ENCODE measurements around the gene ACYP2. TPM values are rescaled to one million over a fixed set of nuclear protein-coding genes. Genes with fewer than 3 reads are reported as not detected.
"Not testable (repeated sequence)": the region's sequence is repeated elsewhere in the genome, so short reads cannot be mapped to it uniquely, and the experiment has no call there.

The ACYP2 gene
- polyA plus RNA-seq, 2 donors: 12.6 to 14.1 TPM

DNA sequence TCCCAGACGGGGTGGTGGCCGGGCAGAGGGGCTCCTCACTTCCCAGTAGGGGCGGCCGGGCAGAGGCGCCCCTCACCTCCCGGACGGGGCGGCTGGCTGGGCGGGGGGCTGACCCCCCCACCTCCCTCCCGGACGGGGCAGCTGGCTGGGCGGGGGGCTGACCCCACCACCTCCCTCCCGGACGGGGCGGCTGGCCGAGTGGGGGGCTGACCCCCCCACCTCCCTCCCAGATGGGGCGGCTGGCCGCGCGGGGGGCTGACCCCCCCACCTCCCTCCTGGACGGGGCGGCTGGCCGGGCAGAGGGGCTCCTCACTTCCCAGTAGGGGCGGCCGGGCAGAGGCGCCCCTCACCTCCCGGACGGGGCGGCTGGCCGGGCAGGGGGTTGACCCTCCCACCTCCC, 20.0 kb upstream of the ACYP2 start:
- not testable (repeated sequence) for H3K4me1 ChIP-seq (ENCODE audit: control insufficient read depth in 2 of 2, insufficient read depth in 2 of 2, low read length in 1 of 2); H3K36me3 ChIP-seq (ENCODE audit: control insufficient read depth in 2 of 2, insufficient read depth in 2 of 2, low read length in 1 of 2); H3K27me3 ChIP-seq (ENCODE audit: control insufficient read depth in 1 of 2, insufficient read depth in 2 of 2, low read length in 2 of 2); H3K4me3 ChIP-seq (ENCODE audit: low read depth in 1 of 2, low read length in 2 of 2); H3K27ac ChIP-seq (ENCODE audit: low read depth in 2 of 2, low read length in 1 of 2); H3K9me3 ChIP-seq (ENCODE audit: control insufficient read depth in 2 of 2, insufficient read depth in 1 of 2, low read depth in 1 of 2, low read length in 1 of 2)
- 91 to 96% methylated on average over 8 to 30 of the region's 30 CpGs for WGBS, 2 donors

DNA sequence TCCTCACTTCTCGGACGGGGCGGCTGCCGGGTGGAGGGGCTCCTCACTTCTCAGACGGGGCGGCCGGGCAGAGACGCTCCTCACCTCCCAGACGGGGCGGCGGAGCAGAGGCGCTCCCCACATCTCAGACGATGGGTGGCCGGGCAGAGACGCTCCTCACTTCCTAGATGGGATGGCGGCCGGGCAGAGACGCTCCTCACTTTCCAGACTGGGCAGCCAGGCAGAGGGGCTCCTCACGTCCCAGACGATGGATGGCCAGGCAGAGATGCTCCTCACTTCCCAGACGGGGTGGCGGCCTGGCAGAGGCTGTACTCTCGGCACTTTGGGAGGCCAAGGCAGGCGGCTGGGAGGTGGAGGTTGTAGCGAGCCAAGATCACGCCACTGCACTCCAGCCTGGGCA, 19.3 kb upstream of the ACYP2 start:
- H3K36me3 ChIP-seq (ENCODE audit: control insufficient read depth in 2 of 2, insufficient read depth in 2 of 2, low read length in 1 of 2): not testable (repeated sequence)

DNA sequence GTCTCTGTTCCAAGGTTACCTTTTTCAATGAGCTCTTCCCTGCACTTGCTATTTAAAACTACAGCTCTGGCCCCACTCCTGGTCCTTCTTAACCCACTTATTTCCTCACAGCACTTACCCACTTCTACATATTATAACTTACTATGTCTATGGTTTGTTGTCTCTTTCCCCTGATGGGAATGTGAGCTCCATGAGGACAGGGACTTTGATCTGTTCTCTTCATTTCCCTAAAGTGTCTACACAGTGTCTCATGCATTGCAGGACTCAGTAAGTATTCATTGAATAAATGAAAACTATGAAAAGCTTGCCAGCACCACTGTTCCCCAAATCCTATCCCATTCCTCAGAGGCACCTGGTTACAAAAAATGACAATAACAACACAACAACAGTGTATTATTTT, 18.3 kb upstream of the ACYP2 start:
- H3K4me3 ChIP-seq (ENCODE audit: low read depth in 1 of 2, low read length in 2 of 2): no peak overlapping the region
- H3K9me3 ChIP-seq (ENCODE audit: control insufficient read depth in 2 of 2, insufficient read depth in 1 of 2, low read depth in 1 of 2, low read length in 1 of 2): no peaks in the 10 kb centered on the region
- no peaks in the 10 kb centered on the region for H3K27me3 ChIP-seq (ENCODE audit: control insufficient read depth in 1 of 2, insufficient read depth in 2 of 2, low read length in 2 of 2)
- no peak overlapping the region for H3K27ac ChIP-seq (ENCODE audit: low read depth in 2 of 2, low read length in 1 of 2)
- H3K36me3 ChIP-seq (ENCODE audit: control insufficient read depth in 2 of 2, insufficient read depth in 2 of 2, low read length in 1 of 2): no peaks in the 10 kb centered on the region
- no peaks in the 10 kb centered on the region for H3K4me1 ChIP-seq (ENCODE audit: control insufficient read depth in 2 of 2, insufficient read depth in 2 of 2, low read length in 1 of 2)

More for the DNA sequence above, 19.3 kb upstream of the ACYP2 start:
- not testable (repeated sequence) for H3K27ac ChIP-seq (ENCODE audit: low read depth in 2 of 2, low read length in 1 of 2); H3K9me3 ChIP-seq (ENCODE audit: control insufficient read depth in 2 of 2, insufficient read depth in 1 of 2, low read depth in 1 of 2, low read length in 1 of 2); H3K27me3 ChIP-seq (ENCODE audit: control insufficient read depth in 1 of 2, insufficient read depth in 2 of 2, low read length in 2 of 2); H3K4me3 ChIP-seq (ENCODE audit: low read depth in 1 of 2, low read length in 2 of 2); H3K4me1 ChIP-seq (ENCODE audit: control insufficient read depth in 2 of 2, insufficient read depth in 2 of 2, low read length in 1 of 2)
- 94% methylated on average over 5 to 23 of the region's 26 CpGs for WGBS, 2 donors

DNA sequence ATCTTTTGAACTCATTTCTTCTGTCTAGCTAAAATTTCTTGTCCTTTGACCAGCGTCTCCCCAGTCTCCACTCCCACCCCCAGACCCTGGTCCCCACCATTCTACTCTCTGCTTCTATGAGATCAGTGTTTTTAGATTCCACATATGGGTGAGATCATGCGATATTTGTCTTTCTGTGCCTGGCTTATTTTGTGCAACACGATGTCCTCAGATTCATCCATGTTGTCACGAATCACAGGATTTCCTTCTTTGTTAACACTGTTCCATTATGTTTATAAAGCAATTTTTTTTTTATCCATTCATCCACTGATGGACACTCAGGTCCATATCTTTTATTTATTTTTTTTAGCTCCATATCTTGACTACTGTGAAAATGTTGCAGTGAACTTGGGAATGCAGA, 16.0 kb upstream of the ACYP2 start:
- H3K27ac ChIP-seq (ENCODE audit: low read depth in 2 of 2, low read length in 1 of 2): no peak overlapping the region
- 89 to 94% methylated on average over 4 of the region's 4 CpGs for WGBS, 2 donors

DNA sequence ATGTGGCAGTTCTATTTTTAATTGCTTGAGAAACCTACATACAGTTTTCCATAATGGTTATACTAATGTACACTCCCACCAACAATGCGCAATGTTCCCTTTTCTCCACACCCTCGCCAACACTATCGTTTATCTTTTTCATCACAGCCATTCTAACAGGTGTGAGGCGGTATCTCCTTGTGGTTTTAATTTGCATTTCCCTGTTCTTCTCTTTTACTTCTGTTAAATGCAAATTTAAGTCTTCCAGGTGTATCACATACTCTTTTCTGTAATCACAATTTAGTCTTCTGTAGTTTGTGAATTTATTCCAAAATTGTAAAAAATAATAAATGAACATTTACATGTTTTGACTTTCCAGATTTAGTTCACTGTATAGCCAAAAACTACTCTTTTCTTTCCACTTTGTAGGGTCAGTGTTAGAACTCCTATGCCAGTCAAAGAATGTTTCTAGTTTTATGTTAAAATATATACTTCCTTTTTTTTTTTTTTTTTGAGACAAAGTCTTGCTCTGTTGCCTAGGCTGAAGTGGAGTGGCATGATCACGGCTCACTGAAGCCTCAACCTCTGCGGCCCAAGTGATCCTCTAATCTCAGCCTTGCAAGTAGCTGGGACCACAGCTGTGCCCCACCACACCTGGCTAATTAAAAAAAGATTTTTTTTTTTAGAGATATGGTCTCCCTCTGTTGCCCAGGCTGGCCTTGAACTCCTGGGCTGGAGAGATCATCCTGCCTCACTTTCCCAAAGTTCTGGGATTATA, 15.4 kb upstream of the ACYP2 start:
- Histone ChIP-seq H3K27me3 (ENCODE audit: control insufficient read depth in 1 of 2, insufficient read depth in 2 of 2, low read length in 2 of 2) (no peaks in the 10 kb centered on the region), H3K27ac (ENCODE audit: low read depth in 2 of 2, low read length in 1 of 2) (no peak overlapping the region), H3K4me1 (ENCODE audit: control insufficient read depth in 2 of 2, insufficient read depth in 2 of 2, low read length in 1 of 2) (no peaks in the 10 kb centered on the region), H3K4me3 (ENCODE audit: low read depth in 1 of 2, low read length in 2 of 2) (no peak overlapping the region), H3K36me3 (ENCODE audit: control insufficient read depth in 2 of 2, insufficient read depth in 2 of 2, low read length in 1 of 2) (no peaks in the 10 kb centered on the region), H3K9me3 (ENCODE audit: control insufficient read depth in 2 of 2, insufficient read depth in 1 of 2, low read depth in 1 of 2, low read length in 1 of 2) (no peaks in the 10 kb centered on the region)
- WGBS, 2 donors: 89 to 90% methylated on average over 6 of the region's 6 CpGs

More for the DNA sequence above, 16.0 kb upstream of the ACYP2 start:
- no peak overlapping the region for H3K4me3 ChIP-seq (ENCODE audit: low read depth in 1 of 2, low read length in 2 of 2)
- no peaks in the 10 kb centered on the region for H3K4me1 ChIP-seq (ENCODE audit: control insufficient read depth in 2 of 2, insufficient read depth in 2 of 2, low read length in 1 of 2)
- no peaks in the 10 kb centered on the region for H3K36me3 ChIP-seq (ENCODE audit: control insufficient read depth in 2 of 2, insufficient read depth in 2 of 2, low read length in 1 of 2)
- H3K27me3 ChIP-seq (ENCODE audit: control insufficient read depth in 1 of 2, insufficient read depth in 2 of 2, low read length in 2 of 2): no peaks in the 10 kb centered on the region
- no peaks in the 10 kb centered on the region for H3K9me3 ChIP-seq (ENCODE audit: control insufficient read depth in 2 of 2, insufficient read depth in 1 of 2, low read depth in 1 of 2, low read length in 1 of 2)

DNA sequence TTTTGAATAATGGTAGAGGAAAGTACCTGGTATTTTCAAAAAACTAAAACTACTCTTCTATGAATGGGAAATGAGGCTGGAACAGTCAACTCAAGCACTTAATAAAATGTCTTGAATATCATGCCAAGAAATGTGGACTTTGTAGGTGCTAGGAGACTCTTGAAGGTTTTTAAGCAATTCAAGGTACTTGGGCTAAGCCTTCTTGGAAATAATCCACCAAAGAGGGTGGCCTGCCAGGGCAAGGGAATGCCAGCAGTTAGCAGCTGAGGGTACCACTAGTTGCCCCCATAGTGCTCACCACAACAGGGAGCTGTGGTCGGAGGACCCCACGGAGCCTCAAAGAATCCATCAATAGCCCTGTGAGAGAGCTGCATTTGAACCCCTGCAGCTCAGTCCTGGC, 14.6 kb upstream of the ACYP2 start:
- no peaks in the 10 kb centered on the region for H3K36me3 ChIP-seq (ENCODE audit: control insufficient read depth in 2 of 2, insufficient read depth in 2 of 2, low read length in 1 of 2)
- no peaks in the 10 kb centered on the region for H3K27me3 ChIP-seq (ENCODE audit: control insufficient read depth in 1 of 2, insufficient read depth in 2 of 2, low read length in 2 of 2)
- 96 to 97% methylated on average over 2 of the region's 2 CpGs for WGBS, 2 donors
- no peak overlapping the region for H3K27ac ChIP-seq (ENCODE audit: low read depth in 2 of 2, low read length in 1 of 2)
- H3K9me3 ChIP-seq (ENCODE audit: control insufficient read depth in 2 of 2, insufficient read depth in 1 of 2, low read depth in 1 of 2, low read length in 1 of 2): no peaks in the 10 kb centered on the region
- no peaks in the 10 kb centered on the region for H3K4me1 ChIP-seq (ENCODE audit: control insufficient read depth in 2 of 2, insufficient read depth in 2 of 2, low read length in 1 of 2)
- H3K4me3 ChIP-seq (ENCODE audit: low read depth in 1 of 2, low read length in 2 of 2): no peak overlapping the region

DNA sequence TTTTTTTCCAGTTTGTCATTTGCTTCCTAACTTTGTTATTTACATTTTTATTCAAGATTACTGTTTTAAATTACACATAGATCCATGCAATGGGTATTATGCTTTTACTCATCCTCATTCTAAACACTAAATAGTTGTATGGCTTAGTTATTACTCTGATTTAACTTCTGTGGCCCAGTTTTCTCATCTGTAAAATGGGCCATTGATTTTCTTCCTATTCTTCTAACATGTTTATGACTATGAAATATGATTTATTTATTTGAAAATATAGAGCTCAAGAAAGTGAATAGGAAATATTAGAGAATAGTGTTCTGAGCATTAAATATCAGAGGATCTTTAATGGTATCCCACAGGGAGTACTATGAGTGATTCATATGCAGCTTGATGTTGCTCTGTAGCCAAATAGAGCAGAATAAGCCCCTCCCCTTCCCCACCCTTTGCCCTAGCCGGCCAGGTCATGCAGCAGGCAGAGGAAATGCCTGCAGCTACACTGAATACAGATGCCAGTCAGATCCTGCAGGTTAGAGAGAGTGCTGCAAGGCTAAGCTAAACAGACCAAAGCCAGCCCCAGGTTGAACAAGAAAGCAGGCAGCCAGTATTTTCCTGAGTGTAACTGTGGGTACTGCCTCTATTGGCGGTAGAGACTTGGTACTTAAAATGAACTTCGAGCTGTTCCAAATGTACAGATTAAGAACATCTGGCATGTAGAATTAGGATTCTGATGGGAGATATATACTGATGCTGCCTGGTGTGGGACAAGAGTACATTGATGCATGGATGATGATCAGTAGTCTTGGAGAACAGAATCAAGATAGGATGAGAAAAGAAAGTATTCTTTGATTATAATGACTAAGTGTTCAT, 11.7 kb upstream of the ACYP2 start:
- H3K27ac ChIP-seq (ENCODE audit: low read depth in 2 of 2, low read length in 1 of 2): no peak overlapping the region

DNA sequence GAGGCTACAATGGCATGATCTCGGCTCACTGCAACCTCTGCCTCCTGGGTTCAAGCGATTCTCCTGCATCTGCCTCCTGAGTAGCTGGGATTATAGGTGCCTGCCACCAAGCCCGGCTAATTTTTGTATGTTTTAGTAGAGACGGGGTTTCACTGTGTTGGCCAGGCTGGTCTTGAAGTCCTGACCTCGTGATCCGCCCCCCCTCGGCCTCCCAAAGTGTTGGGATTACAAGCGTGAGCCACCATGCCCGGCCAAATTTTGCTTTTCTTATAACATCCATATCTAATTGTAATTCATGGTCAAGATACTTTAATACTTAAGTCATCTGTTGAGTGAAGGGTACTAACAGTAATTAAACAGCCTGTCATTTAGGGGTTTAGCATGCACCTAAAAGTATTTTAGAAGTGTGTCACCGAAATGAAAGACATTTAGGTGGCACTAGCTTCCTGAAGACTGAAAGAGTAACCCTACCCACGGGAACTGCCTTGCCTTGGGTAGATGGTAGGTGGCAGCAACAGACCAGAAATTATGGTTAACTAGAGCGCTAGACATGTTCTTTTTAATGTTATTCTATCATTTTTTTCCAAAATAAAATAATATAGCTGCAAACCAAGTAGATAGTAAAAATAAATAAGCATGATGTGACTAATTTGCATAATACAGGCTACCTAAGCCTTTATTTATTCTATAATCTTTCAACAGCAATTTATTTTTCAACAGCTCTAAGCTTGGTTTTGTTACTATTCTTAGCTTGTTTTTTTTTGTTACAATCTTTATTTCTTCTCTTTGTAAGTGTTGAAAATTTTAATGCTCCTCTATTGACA, 8.6 kb upstream of the ACYP2 start:
- 61 to 68% methylated on average over 12 of the region's 12 CpGs for WGBS, 2 donors

More for the DNA sequence above, 11.7 kb upstream of the ACYP2 start:
- Histone ChIP-seq H3K36me3 (ENCODE audit: control insufficient read depth in 2 of 2, insufficient read depth in 2 of 2, low read length in 1 of 2) (no peaks in the 10 kb centered on the region), H3K27me3 (ENCODE audit: control insufficient read depth in 1 of 2, insufficient read depth in 2 of 2, low read length in 2 of 2) (no peaks in the 10 kb centered on the region), H3K4me3 (ENCODE audit: low read depth in 1 of 2, low read length in 2 of 2) (no peak overlapping the region), H3K4me1 (ENCODE audit: control insufficient read depth in 2 of 2, insufficient read depth in 2 of 2, low read length in 1 of 2) (no peaks in the 10 kb centered on the region), H3K9me3 (ENCODE audit: control insufficient read depth in 2 of 2, insufficient read depth in 1 of 2, low read depth in 1 of 2, low read length in 1 of 2) (no peaks in the 10 kb centered on the region)
- 14% methylated on average over 3 of the region's 3 CpGs for WGBS, 2 donors

DNA sequence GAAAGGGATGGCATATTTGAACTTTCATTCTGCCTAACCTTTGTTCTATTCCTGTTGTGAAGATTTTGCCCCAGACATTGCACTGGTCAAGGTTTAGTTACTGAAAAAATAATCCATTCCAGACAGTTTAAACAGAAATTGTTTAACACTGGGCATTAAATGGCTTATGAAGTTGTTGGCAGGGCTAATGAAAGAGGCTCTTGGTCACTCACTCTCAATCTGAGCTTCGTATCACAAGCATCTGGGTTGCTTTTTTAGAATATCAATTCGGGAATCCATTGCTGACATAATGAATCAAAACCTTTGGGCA, 8.0 kb upstream of the ACYP2 start:
- Histone ChIP-seq H3K36me3 (ENCODE audit: control insufficient read depth in 2 of 2, insufficient read depth in 2 of 2, low read length in 1 of 2) (no peaks in the 10 kb centered on the region), H3K27me3 (ENCODE audit: control insufficient read depth in 1 of 2, insufficient read depth in 2 of 2, low read length in 2 of 2) (no peaks in the 10 kb centered on the region), H3K4me1 (ENCODE audit: control insufficient read depth in 2 of 2, insufficient read depth in 2 of 2, low read length in 1 of 2) (no peaks in the 10 kb centered on the region), H3K27ac (ENCODE audit: low read depth in 2 of 2, low read length in 1 of 2) (no peak overlapping the region), H3K9me3 (ENCODE audit: control insufficient read depth in 2 of 2, insufficient read depth in 1 of 2, low read depth in 1 of 2, low read length in 1 of 2) (no peaks in the 10 kb centered on the region), H3K4me3 (ENCODE audit: low read depth in 1 of 2, low read length in 2 of 2) (no peak overlapping the region)
- WGBS, 2 donors: 79 to 80% methylated on average over 2 of the region's 2 CpGs

More for the DNA sequence above, 8.6 kb upstream of the ACYP2 start:
- Histone ChIP-seq H3K27ac (ENCODE audit: low read depth in 2 of 2, low read length in 1 of 2) (no peak overlapping the region), H3K36me3 (ENCODE audit: control insufficient read depth in 2 of 2, insufficient read depth in 2 of 2, low read length in 1 of 2) (no peaks in the 10 kb centered on the region), H3K4me1 (ENCODE audit: control insufficient read depth in 2 of 2, insufficient read depth in 2 of 2, low read length in 1 of 2) (no peaks in the 10 kb centered on the region), H3K4me3 (ENCODE audit: low read depth in 1 of 2, low read length in 2 of 2) (no peak overlapping the region), H3K27me3 (ENCODE audit: control insufficient read depth in 1 of 2, insufficient read depth in 2 of 2, low read length in 2 of 2) (no peaks in the 10 kb centered on the region), H3K9me3 (ENCODE audit: control insufficient read depth in 2 of 2, insufficient read depth in 1 of 2, low read depth in 1 of 2, low read length in 1 of 2) (no peaks in the 10 kb centered on the region)

Measured in esophagus (tissue), 2 donors.